GM12878 (cell line): ENCODE measurements around the gene SCAMP4. TPM values are rescaled to one million over a fixed set of nuclear protein-coding genes. Genes with fewer than 3 reads are reported as not detected.

Source experiments
- ATAC-seq: fragments of 200-7000 bp; cut with Tn5 transposase; 3 replicates; pipeline ENCODE4 v1.9.1; 2020; ENCODE audit warnings: mild to moderate bottlenecking, moderate library complexity
- BruUV-seq: library from RNA; stranded (reverse); fragments of 400-500 nt; replicated peaks from 2 replicates; lab custom pipeline; 2021; lab: Mats Ljungman, UMichigan
- CTCF ChIA-PET: fragments of 300-600 bp; sonication (Branson Sonifier 250); formaldehyde crosslinking; extraction: SDS; loops from one replicate; lab custom pipeline; 2021; ENCODE audit warnings: inconsistent platforms; lab: Yijun Ruan, JAX
- POLR2A ChIA-PET: fragments of 350-600 bp; formaldehyde crosslinking; extraction: SDS; loops from one replicate; lab custom pipeline; 2021; ENCODE audit warnings: inconsistent platforms; lab: Charles Lee
- RAD21 ChIA-PET: fragments of 300-600 bp; sonication (Branson Sonifier 250); formaldehyde crosslinking; loops from one replicate; lab custom pipeline; 2023; ENCODE audit warnings: antibody characterized with exemption; ENCODE audit not compliant: unreplicated experiment; lab: Charles Lee
- SMC1A ChIA-PET: fragments of 300-600 bp; sonication (Branson Sonifier 250); formaldehyde crosslinking; loops from one replicate; lab custom pipeline; 2023; ENCODE audit not compliant: unreplicated experiment, uncharacterized antibody; lab: Charles Lee
- DNase-seq: peaks from one replicate; pipeline ENCODE4 v3.0.0-alpha.2; 2011; ENCODE audit warnings: low read depth, low spot score
- FAIRE-seq: peaks from 3 replicates; lab custom pipeline; 2011; peaks lifted over from hg19 to GRCh38; lab: Jason Lieb, UNC
- H2AFZ ChIP-seq: 2 replicates; pipeline ENCODE4 v1.6.0; 2011; ENCODE audit warnings: low read depth, low read length, control low read depth; ENCODE audit not compliant: control insufficient read depth
- H3K27ac ChIP-seq: 2 replicates; pipeline ENCODE4 v1.5.1; 2011; ENCODE audit warnings: control low read depth; ENCODE audit not compliant: control insufficient read depth, insufficient read depth
- H3K27me3 ChIP-seq, 2 experiments: replicated peaks in 1 of 2; 2 replicates each; pipeline versions ENCODE4 v1.6.0 to v1.6.1; 2011; ENCODE audit warnings: low read length in 1 of 2; ENCODE audit not compliant: control insufficient read depth in 2 of 2, insufficient read depth in 2 of 2
- H3K36me3 ChIP-seq, 2 experiments: 2 replicates each; pipeline ENCODE4 v1.5.1; 2011; ENCODE audit warnings: low read length in 1 of 2; ENCODE audit not compliant: control insufficient read depth in 2 of 2, insufficient read depth in 2 of 2
- H3K4me1 ChIP-seq: 2 replicates; pipeline ENCODE4 v1.6.1; 2011; ENCODE audit warnings: mild to moderate bottlenecking, low read length, moderate library complexity, mixed read lengths; ENCODE audit not compliant: control insufficient read depth, insufficient read depth
- H3K4me2 ChIP-seq: 2 replicates; pipeline ENCODE4 v1.6.0; 2011; ENCODE audit warnings: control low read depth; ENCODE audit not compliant: control insufficient read depth, insufficient read depth
- H3K4me3 ChIP-seq: fragments of 200-600 bp; sonication (generic); 2 replicates; pipeline ENCODE4 v1.5.1; 2016
- H3K79me2 ChIP-seq: 2 replicates; pipeline ENCODE4 v1.6.0; 2011; ENCODE audit warnings: low read length; ENCODE audit not compliant: control insufficient read depth, insufficient read depth
- H3K9ac ChIP-seq: 2 replicates; pipeline ENCODE4 v1.8.0; 2011; ENCODE audit warnings: low read length, control low read depth, mixed read lengths; ENCODE audit not compliant: control insufficient read depth, insufficient read depth
- H3K9me3 ChIP-seq: replicated peaks from 3 replicates; pipeline ENCODE4 v1.5.1; 2011; ENCODE audit warnings: mild to moderate bottlenecking, low read length; ENCODE audit not compliant: control insufficient read depth, insufficient read depth
- H4K20me1 ChIP-seq: 2 replicates; pipeline ENCODE4 v1.6.0; 2011; ENCODE audit not compliant: control insufficient read depth, insufficient read depth
- CBFB ChIP-seq: IDR thresholded peaks from 2 replicates; pipeline ENCODE4 v1.6.1; 2016; ENCODE audit warnings: antibody characterized with exemption, low read depth
- CHD1 ChIP-seq: IDR thresholded peaks from 2 replicates; pipeline ENCODE4 v1.6.1; 2012; ENCODE audit warnings: low read depth, low read length, improper control_type of control experiment
- CHD2 ChIP-seq: IDR thresholded peaks from 2 replicates; pipeline ENCODE4 v1.6.1; 2011; ENCODE audit warnings: low read depth, low read length, improper control_type of control experiment, borderline replicate concordance
- E4F1 ChIP-seq: fragments of 450-650 bp; IDR thresholded peaks from 2 replicates; pipeline ENCODE4 v1.6.1; 2018; ENCODE audit warnings: borderline replicate concordance, mild to moderate bottlenecking; ENCODE audit not compliant: partially characterized antibody
- FOXM1 ChIP-seq: IDR thresholded peaks from 2 replicates; pipeline ENCODE4 v1.6.1; 2012; ENCODE audit warnings: low read depth, mild to moderate bottlenecking, inconsistent platforms, low read length, moderate library complexity
- IRF3 ChIP-seq: fragments of 450-650 bp; IDR thresholded peaks from 2 replicates; pipeline ENCODE4 v1.6.1; 2014; ENCODE audit warnings: mild to moderate bottlenecking
- JUNB ChIP-seq: IDR thresholded peaks from 2 replicates; pipeline ENCODE4 v1.6.1; 2016; ENCODE audit warnings: antibody characterized with exemption, mild to moderate bottlenecking
- JUND ChIP-seq: IDR thresholded peaks from 2 replicates; pipeline ENCODE4 v1.6.1; 2012; ENCODE audit warnings: low read depth, mild to moderate bottlenecking, low read length, improper control_type of control experiment, moderate library complexity
- KDM1A ChIP-seq: fragments of 200-600 bp; sonication (generic); IDR thresholded peaks from 2 replicates; pipeline ENCODE4 v1.6.1; 2016; ENCODE audit warnings: borderline replicate concordance
- MLLT1 ChIP-seq: fragments of 450-650 bp; IDR thresholded peaks from 2 replicates; pipeline ENCODE4 v1.6.1; 2016; ENCODE audit warnings: mild to moderate bottlenecking
- MYC ChIP-seq: IDR thresholded peaks from 2 replicates; pipeline ENCODE4 v1.6.1; 2011; ENCODE audit warnings: mild to moderate bottlenecking, low read length, moderate library complexity, inconsistent platforms; ENCODE audit not compliant: insufficient read depth, insufficient replicate concordance, insufficient read length, severe bottlenecking
- PAX8 ChIP-seq: fragments of 450-650 bp; IDR thresholded peaks from 2 replicates; pipeline ENCODE4 v1.6.1; 2017; ENCODE audit warnings: mild to moderate bottlenecking, moderate library complexity
- POLR2AphosphoS2 ChIP-seq: IDR thresholded peaks from 2 replicates; pipeline ENCODE4 v1.6.1; 2011; ENCODE audit warnings: low read depth, mild to moderate bottlenecking, low read length, improper control_type of control experiment, moderate library complexity
- RBBP5 ChIP-seq: fragments of 200-600 bp; sonication (generic); conservative IDR thresholded peaks from 2 replicates; pipeline ENCODE4 v1.6.1; 2016
- SUZ12 ChIP-seq: fragments of 200-600 bp; sonication (generic); IDR thresholded peaks from one replicate; pipeline ENCODE4 v1.6.1; 2018; ENCODE audit warnings: antibody characterized with exemption, mild to moderate bottlenecking; ENCODE audit not compliant: unreplicated experiment
- ZNF24 ChIP-seq: fragments of 450-650 bp; IDR thresholded peaks from 2 replicates; pipeline ENCODE4 v1.6.1; 2017; ENCODE audit warnings: antibody characterized with exemption, mild to moderate bottlenecking
- WGBS: methylation state at CpG from one replicate; pipeline ENCODE4 v1.1.6; 2016; ENCODE audit warnings: low lambda C conversion rate; ENCODE audit not compliant: insufficient replicate concordance, insufficient coverage; ENCODE audit errors: missing lambda C conversion rate; 5-methylcytosine and 5-hydroxymethylcytosine counted together
- in situ Hi-C: fragments of 300-500 bp; cut with MboI; formaldehyde crosslinking; loops from 9 replicates; pipeline ENCODE4 v1.14.3; 2018; ENCODE audit warnings: mixed read lengths
- intact Hi-C: fragments of 100-400 bp; cut with micrococcal nuclease; formaldehyde crosslinking; loops from one replicate; pipeline ENCODE4 v1.14.2; 2022; ENCODE audit not compliant: unreplicated experiment
- polyA plus RNA-seq, 11 experiments: library from polyadenylated mRNA; depleted of rRNA in 4 of 11; unstranded in 6 of 11; stranded (reverse) in 5 of 11; fragments of >200 nt; fragmentation: Nextera tagmentation in 4 of 11; fragmentation: Illumina TruSeq in 1 of 11; extraction: Ambion mirVana in 4 of 11; extraction: Trizol in 1 of 11; gene quantifications; 1 replicate in 1 of 11; 2 replicates in 10 of 11; pipeline versions ENCODE4 v1.2.1 to v1.2.3, GENCODE V29; 2011 to 2016; ENCODE audit warnings: inconsistent platforms in 2 of 11, missing spikeins in 2 of 11, low read depth in 1 of 11
- total RNA-seq, 4 experiments: library from RNA; depleted of rRNA in 3 of 4; stranded (reverse); fragments of >200 nt in 3 of 4; fragmentation: Illumina TruSeq in 1 of 4; extraction: Trizol in 1 of 4; gene quantifications; 2 replicates each; pipeline versions ENCODE4 v1.2.1 to v1.2.3, GENCODE V29; 2013 to 2021
- TF ChIP-seq, protein P1 (sequence below): fragments of 450-650 bp; IDR thresholded peaks from 2 replicates; pipeline ENCODE4 v1.6.1; 2017; ENCODE audit warnings: mild to moderate bottlenecking, moderate library complexity

SCAMP4 gene
- total and polyA plus RNA-seq, 10 of the 15 experiments (the other 5 are each of a cell fraction or from before 2014, with no cell fraction given), result 0.63 to 34.7 (median 12.8) TPM

DNA sequence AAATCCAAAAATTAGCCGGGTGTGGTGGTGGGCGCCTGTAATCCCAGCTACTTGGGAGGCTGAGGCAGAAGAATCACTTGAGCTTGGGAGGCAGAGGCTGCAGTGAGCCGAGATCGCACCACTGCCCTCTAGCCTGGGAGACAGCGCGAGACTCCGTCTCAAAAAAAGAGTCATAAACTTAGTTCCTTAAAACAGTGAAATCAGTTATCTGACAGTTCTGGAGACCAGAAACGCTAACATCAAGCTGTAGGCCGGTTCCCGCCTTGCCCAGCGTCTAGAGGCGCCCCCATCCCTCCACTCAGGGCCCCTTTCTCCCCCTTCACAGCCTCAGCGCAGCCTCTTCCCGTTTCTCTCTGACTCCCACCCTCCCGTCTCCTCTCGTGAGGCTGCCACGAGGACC lies 11.9 kb downstream of the SCAMP4 start:
- no peak overlapping the region for H3K27ac ChIP-seq
- peaks cover 0 to 12% of the 10 kb centered on the region in 2 experiments; a peak in 3 of 4 replicates for H3K36me3 ChIP-seq
- no peaks in the 10 kb centered on the region for H3K27me3 ChIP-seq
- no peaks in the 10 kb centered on the region for H3K9me3 ChIP-seq
- ChIA-PET RAD21 (no interaction called here), POLR2A (no interaction called here), SMC1A (no interaction called here), CTCF (no interaction called here)
- DNase-seq (no peak), ATAC-seq (no peak), FAIRE-seq (no peak)
- no TSS peak for BruUV-seq
- no peak overlapping the region for H3K4me3 ChIP-seq
- peaks cover 6% of the 10 kb centered on the region for H3K4me1 ChIP-seq
- no peaks in the 10 kb centered on the region; the same call in 1 of the 2 replicates for H3K79me2 ChIP-seq
- intact Hi-C loops (no loop called here), in situ Hi-C loops (no loop called here)
- no peaks in the 10 kb centered on the region for H4K20me1 ChIP-seq
- no peak overlapping the region for H3K9ac ChIP-seq
- no peak overlapping the region for H2AFZ ChIP-seq
- 92% methylated on average over 17 of the region's 17 CpGs for WGBS
- H3K4me2 ChIP-seq, result no peak overlapping the region
- TF ChIP-seq CBFB, result no peak
- no peak for TF ChIP-seq RBBP5
- TF ChIP-seq MYC, result no peak
- no peak for TF ChIP-seq FOXM1
- no peak for TF ChIP-seq KDM1A
- no peak for TF ChIP-seq JUNB
- TF ChIP-seq PAX8, result no peak
- no peak for TF ChIP-seq E4F1
- no peak for TF ChIP-seq CHD1
- TF ChIP-seq POLR2AphosphoS2, result no peak
- no peak for TF ChIP-seq ZNF24
- no peak for TF ChIP-seq CHD2
- TF ChIP-seq MLLT1, result no peak
- no peak for TF ChIP-seq IRF3
- TF ChIP-seq, protein P1, sequence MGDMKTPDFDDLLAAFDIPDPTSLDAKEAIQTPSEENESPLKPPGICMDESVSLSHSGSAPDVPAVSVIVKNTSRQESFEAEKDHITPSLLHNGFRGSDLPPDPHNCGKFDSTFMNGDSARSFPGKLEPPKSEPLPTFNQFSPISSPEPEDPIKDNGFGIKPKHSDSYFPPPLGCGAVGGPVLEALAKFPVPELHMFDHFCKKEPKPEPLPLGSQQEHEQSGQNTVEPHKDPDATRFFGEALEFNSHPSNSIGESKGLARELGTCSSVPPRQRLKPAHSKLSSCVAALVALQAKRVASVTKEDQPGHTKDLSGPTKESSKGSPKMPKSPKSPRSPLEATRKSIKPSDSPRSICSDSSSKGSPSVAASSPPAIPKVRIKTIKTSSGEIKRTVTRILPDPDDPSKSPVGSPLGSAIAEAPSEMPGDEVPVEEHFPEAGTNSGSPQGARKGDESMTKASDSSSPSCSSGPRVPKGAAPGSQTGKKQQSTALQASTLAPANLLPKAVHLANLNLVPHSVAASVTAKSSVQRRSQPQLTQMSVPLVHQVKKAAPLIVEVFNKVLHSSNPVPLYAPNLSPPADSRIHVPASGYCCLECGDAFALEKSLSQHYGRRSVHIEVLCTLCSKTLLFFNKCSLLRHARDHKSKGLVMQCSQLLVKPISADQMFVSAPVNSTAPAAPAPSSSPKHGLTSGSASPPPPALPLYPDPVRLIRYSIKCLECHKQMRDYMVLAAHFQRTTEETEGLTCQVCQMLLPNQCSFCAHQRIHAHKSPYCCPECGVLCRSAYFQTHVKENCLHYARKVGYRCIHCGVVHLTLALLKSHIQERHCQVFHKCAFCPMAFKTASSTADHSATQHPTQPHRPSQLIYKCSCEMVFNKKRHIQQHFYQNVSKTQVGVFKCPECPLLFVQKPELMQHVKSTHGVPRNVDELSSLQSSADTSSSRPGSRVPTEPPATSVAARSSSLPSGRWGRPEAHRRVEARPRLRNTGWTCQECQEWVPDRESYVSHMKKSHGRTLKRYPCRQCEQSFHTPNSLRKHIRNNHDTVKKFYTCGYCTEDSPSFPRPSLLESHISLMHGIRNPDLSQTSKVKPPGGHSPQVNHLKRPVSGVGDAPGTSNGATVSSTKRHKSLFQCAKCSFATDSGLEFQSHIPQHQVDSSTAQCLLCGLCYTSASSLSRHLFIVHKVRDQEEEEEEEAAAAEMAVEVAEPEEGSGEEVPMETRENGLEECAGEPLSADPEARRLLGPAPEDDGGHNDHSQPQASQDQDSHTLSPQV, result no peak
- TF ChIP-seq JUND, result no peak
- no peak for TF ChIP-seq SUZ12
